ENCODE results near the gene CDK6. TPM values are rescaled to one million over a fixed set of nuclear protein-coding genes. Genes with fewer than 3 reads are reported as not detected.

The CDK6 gene
- total and polyA plus RNA-seq, 2 donors = 6.5 to 42.0 TPM

DNA sequence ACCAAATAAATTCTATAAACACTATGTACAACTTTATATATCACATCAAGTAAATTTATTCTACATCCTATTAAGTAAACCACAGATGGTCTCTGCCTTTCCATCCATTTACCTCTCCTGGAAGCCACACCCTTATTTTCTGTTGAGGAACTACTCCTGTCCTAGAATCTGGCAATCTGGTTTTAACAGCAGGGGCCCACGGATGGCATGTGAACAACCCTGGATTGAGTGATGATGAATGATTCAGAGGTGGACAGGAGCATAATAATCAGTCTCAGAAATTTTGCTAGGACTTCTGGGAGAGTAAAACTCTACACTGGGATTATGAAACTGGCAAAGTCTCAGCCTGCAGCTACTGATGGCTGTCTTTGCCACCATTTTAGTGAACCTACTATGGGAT is 54.1 kb downstream of the CDK6 start:
- Histone ChIP-seq H3K27ac (ENCODE audit: low read depth in 1 of 2, low read length in 1 of 2) (no peak overlapping the region), H3K36me3 (ENCODE audit: control insufficient read depth in 2 of 2, insufficient read depth in 2 of 2, low read length in 1 of 2) (peaks cover 0 to 4% of the 10 kb centered on the region in 2 donors), H3K27me3 (ENCODE audit: control insufficient read depth in 2 of 2, insufficient read depth in 1 of 2, low read length in 1 of 2) (no peaks in the 10 kb centered on the region), H3K4me3 (ENCODE audit: low read length in 2 of 2) (no peak overlapping the region), H3K9me3 (ENCODE audit: control insufficient read depth in 2 of 2, insufficient read depth in 1 of 2, low read length in 1 of 2) (no peaks in the 10 kb centered on the region), H3K4me1 (ENCODE audit: control insufficient read depth in 2 of 2, insufficient read depth in 2 of 2, low read length in 2 of 2) (peaks cover 3 to 5% of the 10 kb centered on the region in 2 donors)
- DNase-seq (ENCODE audit: low read depth in 6 of 9, low spot score in 9 of 9) = no peak
- WGBS = 49% methylated on average over 1 of the region's 1 CpG

GRCh38 chr7:92781117-92781720 is 55.2 kb downstream of the CDK6 start:
- Histone ChIP-seq H3K4me1 (ENCODE audit: control insufficient read depth in 2 of 2, insufficient read depth in 2 of 2, low read length in 2 of 2) (peaks cover 3 to 5% of the 10 kb centered on the region in 2 donors), H3K36me3 (ENCODE audit: control insufficient read depth in 2 of 2, insufficient read depth in 2 of 2, low read length in 1 of 2) (peaks cover 0 to 4% of the 10 kb centered on the region in 2 donors), H3K27me3 (ENCODE audit: control insufficient read depth in 2 of 2, insufficient read depth in 1 of 2, low read length in 1 of 2) (no peaks in the 10 kb centered on the region), H3K27ac (ENCODE audit: low read depth in 1 of 2, low read length in 1 of 2) (no peak overlapping the region), H3K4me3 (ENCODE audit: low read length in 2 of 2) (no peak overlapping the region), H3K9me3 (ENCODE audit: control insufficient read depth in 2 of 2, insufficient read depth in 1 of 2, low read length in 1 of 2) (no peaks in the 10 kb centered on the region)
- 83% methylated on average over 3 of the region's 3 CpGs for WGBS
- no peak for DNase-seq (ENCODE audit: low read depth in 6 of 9, low spot score in 9 of 9)

- no peak overlapping the region for H3K4me3 ChIP-seq (ENCODE audit: low read length in 2 of 2)
- no peak for DNase-seq (ENCODE audit: low read depth in 6 of 9, low spot score in 9 of 9)
- no peak overlapping the region for H3K27ac ChIP-seq (ENCODE audit: low read depth in 1 of 2, low read length in 1 of 2)
- WGBS = 41% methylated on average over 5 of the region's 5 CpGs
- H3K4me1 ChIP-seq (ENCODE audit: control insufficient read depth in 2 of 2, insufficient read depth in 2 of 2, low read length in 2 of 2) = peaks cover 3 to 5% of the 10 kb centered on the region in 2 donors
- no peaks in the 10 kb centered on the region for H3K9me3 ChIP-seq (ENCODE audit: control insufficient read depth in 2 of 2, insufficient read depth in 1 of 2, low read length in 1 of 2)
- peaks cover 0 to 10% of the 10 kb centered on the region in 2 donors for H3K36me3 ChIP-seq (ENCODE audit: control insufficient read depth in 2 of 2, insufficient read depth in 2 of 2, low read length in 1 of 2)
- no peaks in the 10 kb centered on the region for H3K27me3 ChIP-seq (ENCODE audit: control insufficient read depth in 2 of 2, insufficient read depth in 1 of 2, low read length in 1 of 2)
These were observed 57.4 kb downstream of the CDK6 start for GRCh38 chr7:92778972-92779371.

DNA sequence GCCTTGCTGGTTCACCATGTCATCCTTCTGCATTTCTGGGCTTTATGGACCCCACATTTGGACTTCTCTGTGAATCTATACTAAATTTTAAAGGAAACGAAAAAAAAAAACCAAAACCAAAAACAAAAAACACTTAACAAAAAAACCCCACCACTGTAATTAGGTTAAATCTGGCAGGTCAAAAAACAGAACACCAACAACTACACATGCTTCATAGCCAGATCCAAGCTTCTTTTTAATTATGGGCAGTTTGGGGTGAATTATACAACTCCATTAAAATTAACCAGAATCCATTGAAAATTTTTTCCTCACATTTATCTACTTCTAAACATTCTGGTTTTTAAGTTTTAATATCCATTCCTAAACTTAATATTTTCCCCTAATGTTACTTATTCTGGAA is 58.4 kb downstream of the CDK6 start:
- Histone ChIP-seq H3K4me3 (ENCODE audit: low read length in 2 of 2) (no peak overlapping the region), H3K27me3 (ENCODE audit: control insufficient read depth in 2 of 2, insufficient read depth in 1 of 2, low read length in 1 of 2) (no peaks in the 10 kb centered on the region), H3K27ac (ENCODE audit: low read depth in 1 of 2, low read length in 1 of 2) (no peak overlapping the region), H3K36me3 (ENCODE audit: control insufficient read depth in 2 of 2, insufficient read depth in 2 of 2, low read length in 1 of 2) (peaks cover 4 to 18% of the 10 kb centered on the region in 2 donors), H3K4me1 (ENCODE audit: control insufficient read depth in 2 of 2, insufficient read depth in 2 of 2, low read length in 2 of 2) (peaks cover 3 to 8% of the 10 kb centered on the region in 2 donors), H3K9me3 (ENCODE audit: control insufficient read depth in 2 of 2, insufficient read depth in 1 of 2, low read length in 1 of 2) (no peaks in the 10 kb centered on the region)
- no peak for DNase-seq (ENCODE audit: low read depth in 6 of 9, low spot score in 9 of 9)
- 73% methylated on average over 1 of the region's 1 CpG for WGBS

- no peaks in the 10 kb centered on the region for H3K9me3 ChIP-seq (ENCODE audit: control insufficient read depth in 2 of 2, insufficient read depth in 1 of 2, low read length in 1 of 2)
- H3K4me1 ChIP-seq (ENCODE audit: control insufficient read depth in 2 of 2, insufficient read depth in 2 of 2, low read length in 2 of 2) = peaks cover under 1 to 4% of the 10 kb centered on the region in 2 donors
- peaks cover 8 to 31% of the 10 kb centered on the region in 2 donors for H3K36me3 ChIP-seq (ENCODE audit: control insufficient read depth in 2 of 2, insufficient read depth in 2 of 2, low read length in 1 of 2)
- WGBS = 90% methylated on average over 4 of the region's 4 CpGs
- no peak for DNase-seq (ENCODE audit: low read depth in 6 of 9, low spot score in 9 of 9)
- no peak overlapping the region for H3K27ac ChIP-seq (ENCODE audit: low read depth in 1 of 2, low read length in 1 of 2)
- no peaks in the 10 kb centered on the region for H3K27me3 ChIP-seq (ENCODE audit: control insufficient read depth in 2 of 2, insufficient read depth in 1 of 2, low read length in 1 of 2)
- no peak overlapping the region for H3K4me3 ChIP-seq (ENCODE audit: low read length in 2 of 2)
These were observed 62.6 kb downstream of the CDK6 start for GRCh38 chr7:92773808-92774207.

- Histone ChIP-seq H3K4me3 (ENCODE audit: low read length in 2 of 2) (no peak overlapping the region), H3K36me3 (ENCODE audit: control insufficient read depth in 2 of 2, insufficient read depth in 2 of 2, low read length in 1 of 2) (peaks cover 10 to 55% of the 10 kb centered on the region in 2 donors), H3K27ac (ENCODE audit: low read depth in 1 of 2, low read length in 1 of 2) (no peak overlapping the region), H3K4me1 (ENCODE audit: control insufficient read depth in 2 of 2, insufficient read depth in 2 of 2, low read length in 2 of 2) (peaks cover 6 to 14% of the 10 kb centered on the region in 2 donors), H3K27me3 (ENCODE audit: control insufficient read depth in 2 of 2, insufficient read depth in 1 of 2, low read length in 1 of 2) (no peaks in the 10 kb centered on the region), H3K9me3 (ENCODE audit: control insufficient read depth in 2 of 2, insufficient read depth in 1 of 2, low read length in 1 of 2) (no peaks in the 10 kb centered on the region)
- 92% methylated on average over 1 of the region's 1 CpG for WGBS
- DNase-seq (ENCODE audit: low read depth in 6 of 9, low spot score in 9 of 9) = no peak
These were observed 66.5 kb downstream of the CDK6 start for GRCh38 chr7:92769844-92770243.

GRCh38 chr7:92769394-92769699 is 67.0 kb downstream of the CDK6 start:
- no peak for DNase-seq (ENCODE audit: low read depth in 6 of 9, low spot score in 9 of 9)
- Histone ChIP-seq H3K27me3 (ENCODE audit: control insufficient read depth in 2 of 2, insufficient read depth in 1 of 2, low read length in 1 of 2) (no peaks in the 10 kb centered on the region), H3K36me3 (ENCODE audit: control insufficient read depth in 2 of 2, insufficient read depth in 2 of 2, low read length in 1 of 2) (peaks cover 10 to 53% of the 10 kb centered on the region in 2 donors), H3K9me3 (ENCODE audit: control insufficient read depth in 2 of 2, insufficient read depth in 1 of 2, low read length in 1 of 2) (no peaks in the 10 kb centered on the region), H3K4me1 (ENCODE audit: control insufficient read depth in 2 of 2, insufficient read depth in 2 of 2, low read length in 2 of 2) (peaks cover 6 to 14% of the 10 kb centered on the region in 2 donors), H3K4me3 (ENCODE audit: low read length in 2 of 2) (no peak overlapping the region), H3K27ac (ENCODE audit: low read depth in 1 of 2, low read length in 1 of 2) (no peak overlapping the region)

DNA sequence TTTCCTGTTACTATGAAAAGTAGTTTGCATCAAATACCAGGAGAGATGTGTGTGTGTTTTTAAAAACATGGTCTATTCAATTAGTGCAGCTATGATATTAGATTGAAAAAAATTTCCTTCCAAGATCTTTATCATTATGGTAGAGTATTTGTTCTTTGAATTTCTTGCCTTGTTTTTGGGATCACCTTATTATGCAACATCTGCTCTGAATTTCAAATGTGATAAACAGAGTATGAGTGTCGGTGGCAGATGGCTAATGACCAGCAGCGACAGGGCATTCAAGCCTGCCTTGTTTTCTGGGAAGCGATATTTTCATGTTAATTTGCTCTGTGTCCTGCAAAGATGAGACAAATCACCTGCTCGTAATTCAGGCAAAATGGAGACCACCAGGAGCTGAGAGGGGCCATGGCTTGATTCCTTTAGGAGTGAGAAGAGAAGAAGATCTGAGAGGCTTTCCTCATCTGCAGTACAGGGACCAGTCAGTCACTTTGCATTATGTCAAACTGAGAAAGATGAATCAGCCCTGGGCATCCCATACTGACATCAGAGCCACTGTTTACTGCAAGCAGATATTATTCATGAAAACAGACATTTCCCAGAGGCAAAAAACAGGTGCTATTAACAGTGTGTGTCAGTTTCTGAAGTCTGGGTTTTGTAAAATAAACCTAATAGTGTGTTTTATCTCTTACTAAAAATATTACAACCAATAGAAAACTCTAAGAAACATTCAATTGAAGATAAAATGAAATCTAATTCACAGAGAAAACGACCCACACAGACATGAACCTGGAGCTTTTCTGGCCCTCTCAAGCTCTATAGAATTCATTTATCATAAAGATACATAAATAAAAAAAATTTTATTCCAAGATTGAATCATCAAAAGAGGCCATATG is 67.6 kb downstream of the CDK6 start:
- WGBS = 87% methylated on average over 5 of the region's 5 CpGs
- no peak overlapping the region for H3K4me3 ChIP-seq (ENCODE audit: low read length in 2 of 2)
- H3K27me3 ChIP-seq (ENCODE audit: control insufficient read depth in 2 of 2, insufficient read depth in 1 of 2, low read length in 1 of 2) = no peaks in the 10 kb centered on the region
- no peak for DNase-seq (ENCODE audit: low read depth in 6 of 9, low spot score in 9 of 9)
- H3K9me3 ChIP-seq (ENCODE audit: control insufficient read depth in 2 of 2, insufficient read depth in 1 of 2, low read length in 1 of 2) = no peaks in the 10 kb centered on the region
- H3K27ac ChIP-seq (ENCODE audit: low read depth in 1 of 2, low read length in 1 of 2) = no peak overlapping the region
- peaks cover 6 to 20% of the 10 kb centered on the region in 2 donors for H3K4me1 ChIP-seq (ENCODE audit: control insufficient read depth in 2 of 2, insufficient read depth in 2 of 2, low read length in 2 of 2)
- peaks cover 10 to 52% of the 10 kb centered on the region in 2 donors for H3K36me3 ChIP-seq (ENCODE audit: control insufficient read depth in 2 of 2, insufficient read depth in 2 of 2, low read length in 1 of 2)

- DNase-seq (ENCODE audit: low read depth in 6 of 9, low spot score in 9 of 9) = no peak
- H3K4me3 ChIP-seq (ENCODE audit: low read length in 2 of 2) = no peak overlapping the region
- H3K27me3 ChIP-seq (ENCODE audit: control insufficient read depth in 2 of 2, insufficient read depth in 1 of 2, low read length in 1 of 2) = no peaks in the 10 kb centered on the region
These were observed 68.9 kb downstream of the CDK6 start for GRCh38 chr7:92767437-92767836.

More at GRCh38 chr7:92767437-92767836, 68.9 kb downstream of the CDK6 start:
- Histone ChIP-seq H3K27ac (ENCODE audit: low read depth in 1 of 2, low read length in 1 of 2) (no peak overlapping the region), H3K4me1 (ENCODE audit: control insufficient read depth in 2 of 2, insufficient read depth in 2 of 2, low read length in 2 of 2) (peaks cover 6 to 19% of the 10 kb centered on the region in 2 donors), H3K36me3 (ENCODE audit: control insufficient read depth in 2 of 2, insufficient read depth in 2 of 2, low read length in 1 of 2) (peaks cover 4 to 44% of the 10 kb centered on the region in 2 donors), H3K9me3 (ENCODE audit: control insufficient read depth in 2 of 2, insufficient read depth in 1 of 2, low read length in 1 of 2) (no peaks in the 10 kb centered on the region)
